ENCODE data around the gene CMAS.

CMAS gene

GRCh38 chr12:22105542-22105941 is 59.5 kb downstream of the CMAS start:
- no peak for DNase-seq

- DNase-seq = no peak
These were observed 64.2 kb downstream of the CMAS start for GRCh38 chr12:22110176-22110575.
